Measurements from ENCODE around the gene TRA2A. TPM values are rescaled to one million over a fixed set of nuclear protein-coding genes. Genes with fewer than 3 reads are reported as not detected.
A peak's percentile ranks its signal among the peaks of the same experiment; 100 is the strongest.

TRA2A gene
- total and polyA plus RNA-seq, 9 of the 15 experiments (the other 6 are each of a cell fraction or from before 2014, with no cell fraction given): 22.7 to 210 (median 73.9) TPM

DNA sequence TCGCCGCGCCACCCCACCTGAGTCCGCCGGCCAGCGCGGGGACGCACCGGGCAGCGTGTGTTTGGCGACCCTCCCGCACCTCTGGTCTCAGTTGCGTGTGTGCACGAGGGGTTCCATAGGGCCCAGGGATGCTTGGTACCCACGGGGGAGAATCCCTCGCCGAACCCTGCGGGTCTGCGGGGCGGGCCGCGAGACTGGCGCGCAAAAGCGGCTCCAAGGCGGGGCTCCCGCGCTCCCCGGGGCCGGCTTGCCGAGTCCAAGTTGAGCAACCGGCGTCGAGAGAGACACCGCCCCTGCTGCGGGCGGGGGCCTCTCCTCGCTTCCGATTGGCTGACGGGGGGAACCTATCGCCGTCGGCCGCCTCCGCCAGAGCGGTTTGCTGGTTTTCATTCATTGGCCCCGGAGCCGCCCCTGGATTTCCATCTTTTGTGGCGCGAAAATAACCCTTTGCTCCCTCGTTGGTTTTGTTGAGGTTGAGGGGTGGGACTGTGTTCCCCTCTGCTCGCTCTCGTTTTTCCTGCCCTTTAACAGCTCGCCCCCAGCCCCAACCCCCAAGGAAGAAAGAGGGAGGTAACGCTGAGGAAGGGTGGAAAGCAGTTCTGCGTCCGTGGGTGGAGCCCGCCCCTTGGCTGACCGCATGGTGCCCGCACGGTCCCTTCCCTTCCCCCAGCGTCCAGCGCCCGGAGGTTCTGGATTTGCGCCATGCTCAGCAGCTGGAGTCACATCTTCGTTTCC, 57.5 kb downstream of the TRA2A start (continued):
- TF ChIP-seq, protein P1, sequence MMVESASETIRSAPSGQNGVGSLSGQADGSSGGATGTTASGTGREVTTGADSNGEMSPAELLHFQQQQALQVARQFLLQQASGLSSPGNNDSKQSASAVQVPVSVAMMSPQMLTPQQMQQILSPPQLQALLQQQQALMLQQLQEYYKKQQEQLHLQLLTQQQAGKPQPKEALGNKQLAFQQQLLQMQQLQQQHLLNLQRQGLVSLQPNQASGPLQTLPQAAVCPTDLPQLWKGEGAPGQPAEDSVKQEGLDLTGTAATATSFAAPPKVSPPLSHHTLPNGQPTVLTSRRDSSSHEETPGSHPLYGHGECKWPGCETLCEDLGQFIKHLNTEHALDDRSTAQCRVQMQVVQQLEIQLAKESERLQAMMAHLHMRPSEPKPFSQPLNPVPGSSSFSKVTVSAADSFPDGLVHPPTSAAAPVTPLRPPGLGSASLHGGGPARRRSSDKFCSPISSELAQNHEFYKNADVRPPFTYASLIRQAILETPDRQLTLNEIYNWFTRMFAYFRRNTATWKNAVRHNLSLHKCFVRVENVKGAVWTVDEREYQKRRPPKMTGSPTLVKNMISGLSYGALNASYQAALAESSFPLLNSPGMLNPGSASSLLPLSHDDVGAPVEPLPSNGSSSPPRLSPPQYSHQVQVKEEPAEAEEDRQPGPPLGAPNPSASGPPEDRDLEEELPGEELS (CRISPR knock-in tag; IDR thresholded peaks at IDR 0.05; ENCODE audit: borderline replicate concordance): peak; percentile 74; the same call in 1 of the 2 replicates
- TF ChIP-seq BCL6 (CRISPR knock-in tag; IDR thresholded peaks at IDR 0.05): no peak
- TF ChIP-seq MAZ (CRISPR knock-in tag; conservative IDR thresholded peaks at IDR 0.05 in 1 of 2, IDR thresholded peaks at IDR 0.05 in 1 of 2): peak; percentile 96 to 98
- no peak for TF ChIP-seq ZNF785 (CRISPR knock-in tag; IDR thresholded peaks at IDR 0.05)
- 0 out of 2 replicates have a peak, but pooled peaks have one; percentile 9 for TF ChIP-seq NFATC3 (IDR thresholded peaks at IDR 0.05)

DNA sequence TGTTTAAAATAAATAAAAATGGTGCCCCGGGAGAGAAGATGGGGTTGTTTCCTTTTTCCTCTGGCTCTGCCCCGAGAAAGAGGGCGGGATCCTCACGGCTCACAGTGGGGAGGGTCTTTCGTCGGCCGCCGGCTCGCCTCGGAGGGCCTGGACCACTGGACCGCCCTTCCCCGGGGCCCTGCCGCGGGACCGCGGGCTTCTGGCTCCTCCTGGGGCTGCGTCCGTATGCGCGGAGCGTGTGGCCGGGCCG, 58.0 kb downstream of the TRA2A start:
- H3K4me3 ChIP-seq: peak overlapping the region; percentile 66
- H3K79me2 ChIP-seq (ENCODE audit: control insufficient read depth, insufficient read depth, low read length): peaks cover 82% of the 10 kb centered on the region
- in situ Hi-C loops (cut with MboI): no loop called here
- intact Hi-C loops (cut with micrococcal nuclease): loop anchor here (1.0 to 5.0 kb wide), 4 partner anchors 43 to 771 kb away; partner anchors contain the start of gene MALSU1
- DNase-seq (ENCODE audit: extremely low read depth in 1 of 4, low spot score in 3 of 4): no peak
- H3K9me1 ChIP-seq (ENCODE audit: control insufficient read depth, insufficient read depth, low read length): no peaks in the 10 kb centered on the region
- H3K9me3 ChIP-seq (replicated peaks; ENCODE audit: control insufficient read depth, insufficient read depth, low read depth, low read length): no peaks in the 10 kb centered on the region
- no peak for FAIRE-seq
- no peaks in the 10 kb centered on the region for H4K20me1 ChIP-seq (replicated peaks; ENCODE audit: control insufficient read depth, insufficient read depth, low read length)
- peak overlapping the region; percentile 62 for H2AFZ ChIP-seq (ENCODE audit: low read depth, low read length)
- CTCF ChIA-PET (ENCODE audit: low intra/inter-chr PET ratio): no interaction called here
- 0 out of 3 replicates have a peak, but pooled peaks cover 2% of the 10 kb centered on the region for H3K36me3 ChIP-seq (ENCODE audit: control insufficient read depth, insufficient read depth, low read length)
- peak overlapping the region; percentile 94 to 98 for H3K9ac ChIP-seq (ENCODE audit: insufficient read depth in 1 of 2, low read depth in 2 of 2, low read length in 2 of 2)
- BruUV-seq (replicated peaks): no TSS peak
- peak overlapping the region; percentile 93 for H3K27ac ChIP-seq (ENCODE audit: extremely low read depth, low read depth, low read length)
- peaks cover 2 to 21% of the 10 kb centered on the region in 2 experiments; a peak in 3 of 5 replicates for H3K4me1 ChIP-seq (replicated peaks in 1 of 2; ENCODE audit: control insufficient read depth in 2 of 2, insufficient read depth in 2 of 2, low read length in 2 of 2)
- WGBS (ENCODE audit: insufficient coverage, low coverage, missing lambda C conversion rate): 1% methylated on average over 15 of the region's 23 CpGs
- H3K27me3 ChIP-seq (ENCODE audit: control insufficient read depth in 2 of 2, insufficient read depth in 2 of 2, low read length in 2 of 2): no peaks in the 10 kb centered on the region
- ATAC-seq: peak; percentile 39
- POLR2A ChIA-PET: interaction anchor here (1.1 to 3.1 kb wide), 4 partner anchors 12 to 57 kb away, joined by 3 to 12 read pairs (median 6); no protein-coding TSS in a partner anchor
- H3K4me2 ChIP-seq (ENCODE audit: insufficient read depth, low read length): peak overlapping the region; percentile 92
- TF ChIP-seq SLC30A9 (CRISPR knock-in tag; IDR thresholded peaks at IDR 0.05) (no peak), ZNF133 (CRISPR knock-in tag; IDR thresholded peaks at IDR 0.05) (no peak), ZNF76 (CRISPR knock-in tag; IDR thresholded peaks at IDR 0.05; ENCODE audit: borderline replicate concordance) (no peak), HNRNPUL1 (IDR thresholded peaks at IDR 0.05; ENCODE audit: low read length) (no peak), ZNF143 (CRISPR knock-in tag; IDR thresholded peaks at IDR 0.05) (0 out of 2 replicates have a peak, but pooled peaks have one; percentile 29), PYGO2 (tag; IDR thresholded peaks at IDR 0.05) (no peak), RBM14 (IDR thresholded peaks at IDR 0.05; ENCODE audit: borderline replicate concordance, insufficient read depth, low read depth, low read length) (0 out of 2 replicates have a peak, but pooled peaks have one; percentile 35), FOXA1 (IDR thresholded peaks at IDR 0.05; ENCODE audit: borderline replicate concordance) (no peak), NCOA4 (IDR thresholded peaks at IDR 0.05; ENCODE audit: partially characterized antibody) (no peak), NUFIP1 (IDR thresholded peaks at IDR 0.05; ENCODE audit: partially characterized antibody) (no peak), SMARCE1 (IDR thresholded peaks at IDR 0.05) (no peak), SRSF9 (IDR thresholded peaks at IDR 0.05; ENCODE audit: borderline replicate concordance, low read depth, low read length) (no peak)
- TF ChIP-seq, protein P2, sequence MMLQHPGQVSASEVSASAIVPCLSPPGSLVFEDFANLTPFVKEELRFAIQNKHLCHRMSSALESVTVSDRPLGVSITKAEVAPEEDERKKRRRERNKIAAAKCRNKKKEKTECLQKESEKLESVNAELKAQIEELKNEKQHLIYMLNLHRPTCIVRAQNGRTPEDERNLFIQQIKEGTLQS (IDR thresholded peaks at IDR 0.05): no peak
- TF ChIP-seq, protein P2 (CRISPR knock-in tag; conservative IDR thresholded peaks at IDR 0.05): 0 out of 2 replicates have a peak, but pooled peaks have one; percentile 16

All from K562 (cell line).